ENCODE data around the gene EFHC2.

Gene EFHC2

DNA sequence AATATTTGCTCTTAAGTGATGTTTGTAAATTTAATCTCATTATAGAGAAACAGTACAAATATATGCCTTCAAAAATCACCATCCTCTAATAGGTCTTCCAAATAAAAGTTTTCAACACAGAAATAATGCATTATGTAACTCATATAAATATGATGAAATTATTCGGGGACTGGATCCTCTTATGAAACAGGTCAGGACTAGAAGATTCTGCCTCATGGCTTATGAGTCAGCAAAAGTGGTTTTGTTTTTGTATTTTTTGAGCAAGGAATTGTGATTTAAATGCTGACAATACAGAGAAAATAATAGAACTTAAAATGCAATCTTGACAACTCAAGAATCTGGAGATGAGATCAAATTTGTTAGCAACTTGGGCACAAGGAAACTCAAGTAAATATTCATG is 190.6 kb downstream of the EFHC2 start:
- no peak for DNase-seq (ENCODE audit: low read depth)

DNA sequence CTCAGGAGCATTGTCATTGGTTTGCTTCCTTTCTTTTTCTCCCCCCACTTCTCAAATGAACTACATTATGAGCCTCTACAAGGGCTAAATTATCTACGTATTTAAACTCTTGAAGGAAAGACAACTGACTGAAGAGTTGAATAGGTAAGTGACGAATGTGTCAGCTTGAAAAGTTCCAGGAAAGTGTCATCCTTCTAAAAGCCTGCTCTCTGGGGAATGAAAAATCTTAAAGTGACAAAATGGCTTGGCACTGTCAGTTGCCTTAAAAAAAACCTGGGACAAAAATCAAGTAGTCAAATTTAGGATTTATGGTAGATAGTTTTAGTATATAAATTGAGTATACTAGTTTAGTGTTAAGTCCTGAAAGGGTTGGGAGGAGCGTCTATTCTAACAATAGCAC is 196.3 kb downstream of the EFHC2 start:
- DNase-seq (ENCODE audit: low read depth), result no peak

DNA sequence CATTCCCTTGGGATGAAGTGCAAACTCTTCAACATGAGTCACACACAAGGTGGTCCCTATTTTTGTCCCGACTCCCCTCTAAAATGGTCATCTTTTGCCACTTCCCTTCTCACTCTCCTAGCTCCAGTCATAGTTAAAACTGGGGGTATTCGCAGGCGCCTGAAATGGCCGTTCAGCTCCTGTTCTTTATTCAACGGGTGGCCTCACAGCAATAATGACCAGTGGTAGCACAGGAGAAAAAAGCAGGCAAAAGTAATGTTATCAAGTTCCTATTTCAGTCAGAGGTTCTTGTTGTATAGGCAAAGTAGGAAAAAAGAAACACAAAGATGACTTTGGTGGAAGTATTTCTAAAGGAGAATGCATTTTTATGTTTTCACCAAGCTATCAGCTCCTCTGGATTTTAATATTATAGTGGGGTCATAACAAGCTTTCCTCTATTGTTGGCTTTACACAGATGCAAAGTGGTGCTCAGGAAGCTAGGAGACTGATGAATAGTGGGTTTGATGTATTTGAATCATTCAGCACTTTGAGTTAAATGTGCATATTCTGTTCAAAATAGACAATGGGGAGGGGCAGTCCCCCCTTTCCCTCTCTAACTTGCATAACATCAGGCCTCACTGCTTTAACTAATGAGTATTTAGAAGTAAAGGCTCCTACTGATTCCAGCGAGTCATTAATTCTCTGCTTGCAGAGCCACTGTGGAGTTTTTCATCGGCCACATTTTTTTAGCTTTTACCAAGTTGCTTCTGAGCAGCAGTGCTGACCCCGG is 199.1 kb downstream of the EFHC2 start:
- DNase-seq (ENCODE audit: low read depth), result no peak

DNA sequence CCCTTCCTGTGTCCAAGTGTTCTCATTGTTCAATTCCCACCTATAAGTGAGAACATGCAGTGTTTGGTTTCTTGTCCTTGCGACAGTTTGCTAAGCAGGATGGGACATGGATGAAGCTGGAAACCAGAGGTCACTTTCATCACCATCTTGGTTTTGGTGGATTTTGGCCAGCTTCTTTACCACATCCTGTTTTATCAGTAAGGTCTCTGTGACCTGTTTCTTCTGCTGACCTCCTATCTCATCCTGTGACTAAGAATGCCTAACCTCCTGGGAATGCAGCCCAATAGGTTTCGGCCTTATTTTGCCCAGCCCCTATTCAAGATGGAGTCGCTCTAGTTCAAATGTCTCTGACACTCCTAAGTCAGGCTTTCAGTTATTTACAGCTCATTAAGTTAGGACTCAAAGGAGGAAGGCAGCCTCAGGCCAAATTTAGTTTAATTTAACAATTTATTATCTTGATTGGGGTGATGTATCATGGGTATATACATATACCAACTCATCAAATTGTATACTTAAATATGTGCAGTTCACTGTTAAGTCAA is 200.3 kb downstream of the EFHC2 start:
- no peak for DNase-seq (ENCODE audit: low read depth)

DNA sequence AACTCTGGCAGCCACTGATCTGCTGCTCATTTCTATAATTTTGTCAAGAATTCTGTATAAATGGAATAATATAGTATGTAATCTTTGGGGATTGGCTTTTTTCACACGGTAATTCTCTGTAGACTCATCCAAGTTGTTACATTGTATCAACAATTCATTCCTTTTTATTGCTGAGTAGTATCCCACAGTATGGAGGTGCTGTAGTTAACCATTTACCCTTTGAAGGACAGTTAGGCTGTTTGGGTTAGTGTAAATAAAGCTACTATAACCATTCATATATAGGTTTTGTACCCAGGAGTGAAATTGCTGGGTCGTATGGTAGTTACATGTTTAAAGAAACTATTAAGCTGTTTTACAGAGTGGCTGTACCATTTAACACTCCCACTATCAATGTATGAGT is 213.3 kb downstream of the EFHC2 start:
- no peak for DNase-seq (ENCODE audit: low read depth)

DNA sequence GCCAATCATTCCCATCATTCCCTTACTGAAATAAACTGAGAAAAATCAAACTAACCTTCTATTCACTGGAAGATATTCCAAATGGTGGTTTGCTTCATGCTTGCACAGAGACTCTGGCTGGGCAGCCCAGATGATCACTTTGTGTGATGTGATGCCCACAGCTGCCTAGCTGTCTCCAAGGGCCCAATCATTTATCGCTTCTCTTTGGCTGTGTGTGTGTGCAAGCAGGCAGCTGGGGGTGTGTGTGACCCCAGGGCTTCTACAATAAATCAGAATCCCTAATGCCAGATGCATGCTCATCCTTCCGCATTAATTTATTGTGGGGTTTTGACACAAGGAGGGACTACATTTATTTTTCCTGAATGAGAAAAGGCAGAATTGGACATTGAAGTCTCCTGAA is 230.1 kb downstream of the EFHC2 start:
- DNase-seq (ENCODE audit: low read depth), result no peak

DNA sequence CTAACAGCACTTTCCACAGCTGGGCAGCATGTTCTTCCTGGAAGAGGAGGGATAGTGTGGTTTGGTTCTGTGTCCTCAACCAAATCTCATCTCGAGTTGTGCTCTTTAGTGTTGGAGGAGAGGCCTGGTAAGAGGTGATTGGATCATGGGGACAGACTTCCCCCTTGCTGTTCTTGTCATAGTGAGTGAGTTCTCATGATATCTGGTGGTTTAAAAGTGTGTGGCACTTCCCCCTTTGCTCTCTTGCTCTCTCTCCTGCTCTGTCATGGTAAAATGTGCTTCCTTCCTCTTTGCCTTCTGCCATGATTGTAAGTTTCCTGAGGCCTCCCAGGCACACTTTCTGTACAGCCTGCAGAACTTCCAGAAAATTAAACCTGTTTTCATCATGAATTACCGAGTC is 236.6 kb downstream of the EFHC2 start:
- no peak for DNase-seq (ENCODE audit: low read depth)

DNA sequence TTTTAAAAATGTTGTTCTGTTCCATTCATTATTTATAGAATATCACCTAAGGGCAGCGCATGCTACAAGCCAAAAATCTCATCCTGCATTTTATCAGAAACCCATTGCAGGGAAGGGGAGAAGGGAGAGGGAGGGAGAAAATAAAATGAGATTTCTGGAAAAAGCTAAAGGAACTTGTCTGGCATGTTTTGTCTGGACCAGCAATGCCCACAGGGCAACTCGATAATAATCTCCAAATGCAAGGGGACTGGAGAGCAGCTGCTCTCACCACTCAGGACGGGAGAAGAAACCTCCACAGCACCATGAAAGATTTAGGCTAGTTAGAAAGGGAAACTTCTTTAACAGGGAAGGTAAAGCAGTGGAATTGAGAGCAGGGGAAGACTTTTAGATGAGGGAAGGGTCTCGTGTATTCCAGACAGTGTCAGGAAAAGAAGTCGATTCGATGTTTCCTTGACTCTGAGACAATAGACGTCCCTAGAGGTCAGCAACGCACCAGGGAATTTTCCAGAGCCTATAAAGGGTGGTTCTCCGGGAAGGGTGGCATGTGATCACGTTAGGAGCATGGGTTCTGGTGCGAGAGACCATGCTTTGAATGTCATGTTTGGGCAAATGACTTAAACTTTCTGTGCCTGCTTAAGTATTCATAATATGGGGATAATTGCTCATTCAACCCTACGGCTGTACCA is 238.1 kb downstream of the EFHC2 start:
- no peak for DNase-seq (ENCODE audit: low read depth)

DNA sequence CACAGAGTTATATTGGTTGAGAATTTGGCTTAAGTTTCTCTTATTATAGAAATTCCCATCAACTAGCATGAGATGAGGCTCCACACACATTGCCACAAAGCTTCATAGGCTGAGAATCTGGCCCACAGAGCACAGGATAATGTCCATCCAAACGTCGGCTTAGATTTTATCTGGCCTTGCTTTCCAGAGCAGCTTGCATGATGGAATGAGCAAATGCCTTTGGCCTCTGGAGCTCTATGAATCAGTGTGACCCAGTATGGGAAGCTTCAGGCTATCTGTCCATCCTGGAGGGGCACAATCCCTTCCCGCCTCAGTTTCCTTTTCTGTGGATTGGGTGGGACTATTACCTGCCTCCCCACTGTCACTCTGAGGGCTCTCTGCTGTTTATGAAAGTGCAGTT is 238.8 kb downstream of the EFHC2 start:
- DNase-seq (ENCODE audit: low read depth), result no peak

DNA sequence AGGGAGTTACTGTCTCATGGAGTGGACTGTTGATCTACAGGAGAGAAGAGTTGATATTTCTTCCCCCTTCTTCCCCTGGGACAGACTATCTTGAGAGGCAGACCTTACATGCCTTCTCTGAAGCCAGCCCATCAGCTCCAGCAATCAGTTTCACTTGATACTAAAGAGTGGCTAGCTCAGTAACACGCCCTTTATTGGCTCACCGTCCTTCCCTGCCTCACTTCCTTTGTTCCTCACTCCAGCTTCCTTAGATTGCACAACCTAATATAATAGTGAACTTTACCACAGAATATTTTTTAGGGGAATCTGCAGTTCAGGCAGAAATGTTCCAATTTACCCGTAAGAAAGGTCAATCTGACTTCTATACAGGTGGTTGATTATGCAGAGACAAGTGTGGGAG is 242.2 kb downstream of the EFHC2 start:
- DNase-seq (ENCODE audit: low read depth), result no peak

DNA sequence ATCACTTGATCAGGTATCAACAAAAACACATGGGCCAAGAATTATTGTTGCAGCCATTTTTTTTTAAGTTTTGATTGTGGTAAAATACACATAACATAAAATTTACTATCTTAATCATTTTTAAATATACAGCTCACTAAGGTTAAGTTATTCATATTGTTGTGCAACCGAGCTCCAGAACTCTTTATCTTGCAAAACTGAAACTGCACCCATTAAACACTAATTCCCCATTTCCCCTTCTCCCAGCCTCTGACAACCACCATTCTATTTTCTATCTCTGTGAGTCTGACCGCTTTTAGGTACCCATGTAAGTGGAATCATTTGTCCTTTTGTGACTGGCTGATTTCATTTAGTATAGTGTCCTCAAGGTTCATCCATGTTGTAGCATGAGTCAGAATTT is 244.1 kb downstream of the EFHC2 start:
- no peak for DNase-seq (ENCODE audit: low read depth)
